Sigmoid colon (tissue), 7 donors: ENCODE measurements around the gene ZNF407. TPM values are rescaled to one million over a fixed set of nuclear protein-coding genes. Genes with fewer than 3 reads are reported as not detected.
A peak's percentile ranks its signal among the peaks of the same experiment; 100 is the strongest.

ENCODE experiments used
- DNase-seq: peaks from one replicate; pipeline ENCODE4 v3.0.0-alpha.2; 2019
- H3K27ac ChIP-seq, 4 donors: fragments of 200-600 bp; sonication (generic); one replicate each; pipeline ENCODE4 v1.5.1; 2016 to 2019; ENCODE audit warnings: mild to moderate bottlenecking in 1 of 4
- H3K27me3 ChIP-seq, 3 donors: fragments of 200-600 bp; sonication (generic); one replicate each; pipeline ENCODE4 v1.5.1; 2019; ENCODE audit warnings: mild to moderate bottlenecking in 1 of 3
- H3K36me3 ChIP-seq, 4 donors: fragments of 200-600 bp; sonication (generic); one replicate each; pipeline ENCODE4 v1.5.1; 2016 to 2019
- H3K4me1 ChIP-seq, 4 donors: fragments of 200-600 bp; sonication (generic); one replicate each; pipeline ENCODE4 v1.5.1; 2017 to 2019
- H3K4me3 ChIP-seq, 4 donors: fragments of 200-600 bp; sonication (generic); one replicate each; pipeline ENCODE4 v1.5.1; 2017 to 2019; ENCODE audit warnings: mild to moderate bottlenecking in 2 of 4, moderate library complexity in 1 of 4
- H3K9me3 ChIP-seq, 4 donors: fragments of 200-600 bp in 3 of 4; sonication (generic) in 3 of 4; one replicate each; pipeline versions ENCODE4 v1.5.1 to v1.6.1; 2013 to 2019
- CTCF ChIP-seq, 4 experiments: fragments of 450-650 bp in 3 of 4; fragments of 200-600 bp in 1 of 4; IDR thresholded peaks; one replicate each; pipeline ENCODE4 v1.5.1; 2016 to 2019; ENCODE audit warnings: antibody characterized with exemption in 4 of 4, mild to moderate bottlenecking in 3 of 4, moderate library complexity in 2 of 4
- EP300 ChIP-seq, 4 donors: sonication (generic); formaldehyde crosslinking; IDR thresholded peaks; one replicate each; pipeline ENCODE4 v1.6.1; 2017; ENCODE audit warnings: antibody characterized with exemption in 4 of 4
- POLR2A ChIP-seq, 2 donors: fragments of 450-650 bp; IDR thresholded peaks; one replicate each; pipeline ENCODE4 v1.6.1; 2016; ENCODE audit warnings: antibody characterized with exemption in 2 of 2, mild to moderate bottlenecking in 2 of 2, moderate library complexity in 2 of 2
- POLR2AphosphoS5 ChIP-seq, 4 donors: sonication (generic); formaldehyde crosslinking; IDR thresholded peaks; one replicate each; pipeline ENCODE4 v1.6.1; 2017; ENCODE audit warnings: antibody characterized with exemption in 4 of 4
- whole genome bisulfite sequencing, 2 donors: extraction: QIAGEN DNeasy Blood & Tissue Kit; methylation state at CpG; one replicate each; pipeline ENCODE4 v1.1.7; 2013; 5-methylcytosine and 5-hydroxymethylcytosine counted together
- intact Hi-C: fragments of 100-400 bp; cut with DNase I; formaldehyde crosslinking; loops from one replicate; pipeline ENCODE4 v1.15.1; 2023
- polyA plus RNA-seq, 3 donors: library from polyadenylated mRNA; stranded (reverse); fragments of 200-250 nt; gene quantifications; one replicate each; pipeline ENCODE4 v1.2.3, GENCODE V29; 2013
- total RNA-seq, 4 donors: library from RNA; depleted of rRNA; stranded (reverse); fragments of >200 nt; gene quantifications; one replicate each; pipeline ENCODE4 v1.1.0, GENCODE V29; 2016
- donor health status: healthy with polysubstance abuse.
- donor health status: Bipolar disorder and iron deficiency.
- donor health status: healthy.

The ZNF407 gene
- total and polyA plus RNA-seq, 7 donors: 1.4 to 19.8 (median 16.3) TPM

DNA sequence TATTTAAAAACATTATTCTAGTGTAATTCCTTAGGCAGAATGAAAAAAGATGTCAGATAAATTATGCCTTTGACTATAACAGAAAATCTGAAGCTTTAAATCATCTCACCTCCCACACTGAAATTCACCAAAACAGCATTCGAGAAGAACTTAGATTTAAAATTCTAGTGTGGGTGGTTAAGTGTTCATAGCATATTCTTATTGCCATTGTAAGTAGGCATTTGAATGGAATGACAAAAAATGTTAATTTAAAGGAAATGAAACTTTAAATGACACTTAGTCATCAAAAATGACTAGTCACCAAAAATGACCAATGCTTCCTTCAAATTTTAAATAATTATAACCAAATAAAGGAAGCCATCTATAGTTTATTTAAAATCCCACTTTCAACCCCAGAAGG, 7.0 kb upstream of the ZNF407 start:
- H3K27me3 ChIP-seq: peaks cover 0 to 4% (median 0%) of the 10 kb centered on the region in 3 donors
- no peak overlapping the region for H3K27ac ChIP-seq
- TF ChIP-seq POLR2AphosphoS5 (IDR thresholded peaks at IDR 0.05) (no peak), CTCF (IDR thresholded peaks at IDR 0.05) (no peak), POLR2A (IDR thresholded peaks at IDR 0.05) (no peak), EP300 (IDR thresholded peaks at IDR 0.05) (no peak)
- intact Hi-C loops: no loop called here
- no peak for DNase-seq
- H3K4me1 ChIP-seq: peaks cover 0 to 6% (median 6%) of the 10 kb centered on the region in 4 donors
- no peaks in the 10 kb centered on the region for H3K9me3 ChIP-seq
- H3K4me3 ChIP-seq: no peak overlapping the region
- H3K36me3 ChIP-seq: peaks cover 0 to 12% (median 2%) of the 10 kb centered on the region in 4 donors
- WGBS, 2 donors: 68 to 85% methylated on average over 1 of the region's 1 CpG

DNA sequence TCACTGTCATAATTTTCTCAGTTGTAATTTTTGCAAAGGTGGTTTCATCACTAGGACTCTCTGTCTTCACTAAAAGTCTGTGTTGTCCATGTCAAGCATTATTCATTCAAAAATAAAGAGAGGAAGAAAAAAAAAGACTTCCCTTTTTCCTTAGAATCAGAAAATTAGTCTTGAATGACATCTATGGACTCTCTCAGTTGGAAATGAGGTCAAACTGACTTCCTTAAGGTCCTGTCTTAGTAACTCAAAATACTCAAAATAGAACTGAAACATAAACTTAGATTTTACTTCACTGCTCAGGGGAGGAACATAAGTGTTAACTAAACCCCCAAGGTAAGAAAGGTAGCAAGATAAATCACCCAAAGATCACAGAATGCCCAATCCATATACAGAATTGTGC, 2.2 kb upstream of the ZNF407 start:
- no peak for DNase-seq
- intact Hi-C loops: loop anchor here (5.0 kb wide), 1 partner anchor 612 kb away; the partner anchor contains the start of gene PTGR3
- Histone ChIP-seq H3K9me3 (no peaks in the 10 kb centered on the region), H3K27me3 (no peaks in the 10 kb centered on the region), H3K4me1 (peaks cover 0 to 37% (median 30%) of the 10 kb centered on the region in 4 donors), H3K4me3 (no peak overlapping the region), H3K36me3 (peaks cover 0 to 12% (median 2%) of the 10 kb centered on the region in 4 donors), H3K27ac (no peak overlapping the region)
- no peak for TF ChIP-seq EP300 (IDR thresholded peaks at IDR 0.05)
- TF ChIP-seq CTCF (IDR thresholded peaks at IDR 0.05): no peak
- no peak for TF ChIP-seq POLR2A (IDR thresholded peaks at IDR 0.05)
- TF ChIP-seq POLR2AphosphoS5 (IDR thresholded peaks at IDR 0.05): no peak

DNA sequence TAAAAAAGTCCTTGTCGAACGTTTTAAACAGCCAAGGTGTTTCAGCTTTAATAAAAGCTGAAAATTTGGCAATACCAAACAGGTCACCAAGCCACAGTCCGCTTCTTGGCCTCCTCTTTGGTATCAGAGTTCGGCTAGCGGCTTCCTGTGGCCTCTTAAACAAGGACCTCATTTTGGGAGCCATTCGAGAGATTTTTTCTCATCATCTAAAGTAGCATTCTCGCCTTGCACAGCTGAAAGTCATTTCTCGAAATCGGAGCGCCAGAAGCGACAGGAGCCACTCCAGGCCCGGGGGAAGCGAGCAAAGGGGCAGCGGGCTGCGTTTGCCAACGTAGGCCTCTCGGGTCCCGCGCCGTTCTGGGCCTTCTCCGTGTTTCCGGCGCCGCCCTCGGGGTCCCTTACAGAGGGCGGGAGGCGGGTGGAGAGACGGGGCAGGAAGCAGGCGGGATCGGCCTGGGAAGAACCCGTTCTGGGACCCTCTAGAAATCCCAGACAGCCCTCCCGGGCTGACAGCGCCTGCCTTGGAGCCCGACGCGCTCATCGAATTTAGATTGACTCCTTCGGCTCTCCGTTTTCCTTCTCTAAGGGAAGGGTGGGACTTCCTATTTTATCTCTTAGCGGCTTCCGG, 522 bp upstream of the ZNF407 start:
- intact Hi-C loops: loop anchor here (2.0 to 5.0 kb wide), 3 partner anchors 100 to 1754 kb away; partner anchors contain the start of genes CNDP2 and PTGR3
- H3K9me3 ChIP-seq: no peaks in the 10 kb centered on the region
- no peak for TF ChIP-seq POLR2A (IDR thresholded peaks at IDR 0.05)
- peak in 1 of 4 donors; percentile 29 for TF ChIP-seq POLR2AphosphoS5 (IDR thresholded peaks at IDR 0.05)
- peak in 1 of 4 donors; percentile 16 for TF ChIP-seq EP300 (IDR thresholded peaks at IDR 0.05)
- H3K4me3 ChIP-seq: peak overlapping the region; percentile 56 to 97 (median 78)
- H3K36me3 ChIP-seq: peaks cover 0 to 12% (median 2%) of the 10 kb centered on the region in 4 donors
- no peaks in the 10 kb centered on the region for H3K27me3 ChIP-seq
- WGBS, 2 donors: 0 to 1% methylated on average over 41 of the region's 41 CpGs
- DNase-seq: peak; percentile 87
- peak overlapping the region; percentile 92 to 99 (median 96) for H3K27ac ChIP-seq
- peaks cover 0 to 41% (median 30%) of the 10 kb centered on the region in 4 donors for H3K4me1 ChIP-seq

DNA sequence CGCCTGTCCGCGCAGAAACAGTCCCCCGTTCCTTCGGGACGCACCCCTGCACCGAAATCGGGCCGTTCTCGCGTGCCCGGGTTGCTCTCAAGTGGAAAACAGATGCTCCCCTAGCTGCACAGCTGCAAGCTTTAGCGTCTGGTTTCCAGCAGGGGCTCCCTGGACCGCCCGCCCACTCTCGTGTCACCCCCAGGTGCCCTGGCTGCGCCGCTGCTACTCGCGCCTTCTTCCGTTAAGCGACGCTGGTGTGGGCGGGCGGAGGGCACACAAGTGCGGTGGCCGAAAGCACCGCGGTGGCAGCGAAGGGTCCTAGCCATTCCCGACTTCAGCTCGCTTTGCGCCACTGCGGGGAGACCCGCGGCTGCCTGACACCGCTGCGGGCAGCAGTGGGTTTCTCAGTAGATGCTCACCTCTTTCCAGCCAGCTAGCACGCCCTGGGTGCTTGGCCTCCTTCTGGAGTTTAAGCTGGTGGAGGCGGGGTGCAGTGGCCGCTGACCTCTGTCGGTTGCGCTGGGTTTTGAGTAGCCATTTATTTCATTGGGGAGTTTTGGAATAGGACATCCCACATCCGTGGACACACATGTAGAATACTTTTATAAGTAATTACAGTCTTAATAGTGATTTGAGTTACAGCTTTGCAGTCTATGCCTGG, 806 bp downstream of the ZNF407 start:
- TF ChIP-seq CTCF (IDR thresholded peaks at IDR 0.05) (peak in 1 of 4 experiments; percentile 20), POLR2AphosphoS5 (IDR thresholded peaks at IDR 0.05) (no peak), EP300 (IDR thresholded peaks at IDR 0.05) (no peak), POLR2A (IDR thresholded peaks at IDR 0.05) (no peak)

GRCh38 chr18:74604361-74604760, 6.7 kb downstream of the ZNF407 start:
- intact Hi-C loops: no loop called here
- no peaks in the 10 kb centered on the region for H3K36me3 ChIP-seq
- H3K9me3 ChIP-seq: no peaks in the 10 kb centered on the region
- TF ChIP-seq POLR2AphosphoS5 (IDR thresholded peaks at IDR 0.05): no peak
- TF ChIP-seq POLR2A (IDR thresholded peaks at IDR 0.05): no peak
- TF ChIP-seq CTCF (IDR thresholded peaks at IDR 0.05): no peak
- no peak for TF ChIP-seq EP300 (IDR thresholded peaks at IDR 0.05)
- no peaks in the 10 kb centered on the region for H3K27me3 ChIP-seq
- peak overlapping the region in 2 of 4 donors; percentile 44 to 59 for H3K27ac ChIP-seq
- H3K4me3 ChIP-seq: no peak overlapping the region
- peaks cover 0 to 25% (median 14%) of the 10 kb centered on the region in 4 donors for H3K4me1 ChIP-seq
- DNase-seq: no peak

More for the DNA sequence above, 806 bp downstream of the ZNF407 start:
- Histone ChIP-seq H3K27me3 (no peaks in the 10 kb centered on the region), H3K36me3 (peaks cover 0 to 2% (median 0%) of the 10 kb centered on the region in 4 donors), H3K4me1 (peaks cover 0 to 41% (median 30%) of the 10 kb centered on the region in 4 donors), H3K9me3 (no peaks in the 10 kb centered on the region), H3K4me3 (peak overlapping the region; percentile 56 to 97 (median 78)), H3K27ac (peak overlapping the region; percentile 92 to 99 (median 96))
- DNase-seq: peak; percentile 80
- intact Hi-C loops: loop anchor here (5.0 kb wide), 1 partner anchor 609 kb away; the partner anchor contains the start of gene PTGR3
- WGBS, 2 donors: 0% methylated on average over 44 of the region's 44 CpGs
